ENCODE results near the gene LGALS7B. TPM values are rescaled to one million over a fixed set of nuclear protein-coding genes. Genes with fewer than 3 reads are reported as not detected.

LGALS7B gene
- total and polyA plus RNA-seq, 10 of the 15 experiments (the other 5 are each of a cell fraction or from before 2014, with no cell fraction given), result not detected

DNA sequence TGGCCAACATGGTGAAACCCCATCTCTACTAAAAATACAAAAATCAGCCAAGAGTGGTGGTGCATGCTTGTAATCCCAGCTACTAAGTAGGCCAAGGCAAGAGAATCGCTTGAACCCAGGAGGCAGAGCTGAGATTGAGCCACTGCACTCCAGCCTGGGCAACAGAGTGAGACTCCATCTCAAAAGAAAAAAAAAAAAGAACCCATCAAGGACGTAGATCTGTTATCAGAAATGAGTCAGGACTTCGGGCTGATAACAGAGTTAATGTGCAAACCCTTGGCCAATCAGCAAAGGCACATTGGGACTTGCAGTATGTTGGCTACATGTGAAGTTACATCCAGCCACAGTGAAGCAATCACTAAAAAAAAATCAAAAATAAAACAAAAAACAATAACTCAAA, 4.8 kb upstream of the LGALS7B start (continued):
- TF ChIP-seq, protein P1, sequence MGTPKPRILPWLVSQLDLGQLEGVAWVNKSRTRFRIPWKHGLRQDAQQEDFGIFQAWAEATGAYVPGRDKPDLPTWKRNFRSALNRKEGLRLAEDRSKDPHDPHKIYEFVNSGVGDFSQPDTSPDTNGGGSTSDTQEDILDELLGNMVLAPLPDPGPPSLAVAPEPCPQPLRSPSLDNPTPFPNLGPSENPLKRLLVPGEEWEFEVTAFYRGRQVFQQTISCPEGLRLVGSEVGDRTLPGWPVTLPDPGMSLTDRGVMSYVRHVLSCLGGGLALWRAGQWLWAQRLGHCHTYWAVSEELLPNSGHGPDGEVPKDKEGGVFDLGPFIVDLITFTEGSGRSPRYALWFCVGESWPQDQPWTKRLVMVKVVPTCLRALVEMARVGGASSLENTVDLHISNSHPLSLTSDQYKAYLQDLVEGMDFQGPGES (IDR thresholded peaks at IDR 0.05), result no peak
- TF ChIP-seq BHLHE40 (IDR thresholded peaks at IDR 0.05; ENCODE audit: borderline replicate concordance in 1 of 2, low read depth in 2 of 2, low read length in 1 of 2), result no peak
- TF ChIP-seq STAT3 (IDR thresholded peaks at IDR 0.05; ENCODE audit: low read depth, low read length), result no peak
- TF ChIP-seq EGR1 (IDR thresholded peaks at IDR 0.05; ENCODE audit: borderline replicate concordance in 1 of 2, low read depth in 2 of 2, low read length in 2 of 2), result no peak

DNA sequence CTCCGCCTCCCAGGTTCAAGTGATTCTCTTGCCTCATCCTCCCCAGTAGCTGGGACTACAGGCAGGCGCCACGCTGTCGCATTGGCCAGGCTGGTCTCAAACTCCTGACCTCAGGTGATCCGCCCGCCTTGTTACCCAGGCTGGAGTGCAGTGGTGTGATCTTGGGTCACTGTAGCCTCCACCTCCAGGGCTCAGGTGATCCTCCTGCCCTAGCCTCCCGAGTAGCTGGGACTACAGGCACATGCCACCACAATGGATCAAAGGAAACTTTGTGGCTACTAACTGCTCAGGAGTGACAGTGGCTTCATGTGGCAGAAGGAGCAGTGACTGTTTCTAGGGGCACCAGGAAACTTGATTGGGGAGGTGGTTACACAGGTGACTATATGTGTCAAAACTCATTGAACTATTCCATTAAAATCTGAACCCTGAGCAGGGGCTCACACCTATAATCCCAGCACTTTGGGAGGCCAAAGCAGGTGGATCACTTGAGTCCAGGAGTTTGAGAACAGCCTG, 3.8 kb upstream of the LGALS7B start:
- Histone ChIP-seq H3K27ac (ENCODE audit: control insufficient read depth, insufficient read depth) (no peak overlapping the region), H3K9me3 (replicated peaks; ENCODE audit: control insufficient read depth, insufficient read depth, low read length) (no peaks in the 10 kb centered on the region), H3K27me3 (replicated peaks in 1 of 2; ENCODE audit: control insufficient read depth in 2 of 2, insufficient read depth in 2 of 2, low read length in 1 of 2) (no peaks in the 10 kb centered on the region; a peak in 2 of 4 replicates), H3K4me3 (no peak overlapping the region), H3K79me2 (ENCODE audit: control insufficient read depth, insufficient read depth, low read length) (no peaks in the 10 kb centered on the region), H3K9ac (ENCODE audit: control insufficient read depth, insufficient read depth, low read length) (no peak overlapping the region), H3K4me2 (ENCODE audit: control insufficient read depth, insufficient read depth) (no peak overlapping the region), H3K36me3 (ENCODE audit: control insufficient read depth in 2 of 2, insufficient read depth in 2 of 2, low read length in 1 of 2) (no peaks in the 10 kb centered on the region), H2AFZ (ENCODE audit: control insufficient read depth, low read depth, low read length) (no peak overlapping the region), H3K4me1 (ENCODE audit: control insufficient read depth, insufficient read depth, low read length) (no peaks in the 10 kb centered on the region), H4K20me1 (ENCODE audit: control insufficient read depth, insufficient read depth) (no peaks in the 10 kb centered on the region)
- BruUV-seq (replicated peaks), result no TSS peak
- 72% methylated on average over 7 of the region's 7 CpGs for WGBS (ENCODE audit: insufficient coverage, insufficient replicate concordance, low lambda C conversion rate, missing lambda C conversion rate)
- ChIA-PET POLR2A (no interaction called here), CTCF (no interaction called here), RAD21 (ENCODE audit: unreplicated experiment) (no interaction called here), SMC1A (ENCODE audit: uncharacterized antibody, unreplicated experiment) (no interaction called here)
- no peak for ATAC-seq
- FAIRE-seq, result no peak
- no peak for DNase-seq (ENCODE audit: low read depth, low spot score)
- intact Hi-C loops (cut with micrococcal nuclease; ENCODE audit: unreplicated experiment), result loop anchor here (10.0 kb wide), 1 partner anchor 100 kb away; no protein-coding TSS in a partner anchor
- in situ Hi-C loops (cut with MboI), result no loop called here
- TF ChIP-seq MEF2B (IDR thresholded peaks at IDR 0.05; ENCODE audit: partially characterized antibody, poor library complexity, severe bottlenecking) (no peak), MEF2A (IDR thresholded peaks at IDR 0.05; ENCODE audit: insufficient read depth, low read depth, low read length) (no peak), STAT3 (IDR thresholded peaks at IDR 0.05; ENCODE audit: low read depth, low read length) (no peak), MXI1 (IDR thresholded peaks at IDR 0.05; ENCODE audit: low read depth, low read length) (no peak), CBX5 (IDR thresholded peaks at IDR 0.05; ENCODE audit: low read depth) (no peak), DPF2 (IDR thresholded peaks at IDR 0.05) (no peak), EED (IDR thresholded peaks at IDR 0.05; ENCODE audit: low read depth) (no peak), NBN (IDR thresholded peaks at IDR 0.05) (no peak)
- TF ChIP-seq, protein P2, sequence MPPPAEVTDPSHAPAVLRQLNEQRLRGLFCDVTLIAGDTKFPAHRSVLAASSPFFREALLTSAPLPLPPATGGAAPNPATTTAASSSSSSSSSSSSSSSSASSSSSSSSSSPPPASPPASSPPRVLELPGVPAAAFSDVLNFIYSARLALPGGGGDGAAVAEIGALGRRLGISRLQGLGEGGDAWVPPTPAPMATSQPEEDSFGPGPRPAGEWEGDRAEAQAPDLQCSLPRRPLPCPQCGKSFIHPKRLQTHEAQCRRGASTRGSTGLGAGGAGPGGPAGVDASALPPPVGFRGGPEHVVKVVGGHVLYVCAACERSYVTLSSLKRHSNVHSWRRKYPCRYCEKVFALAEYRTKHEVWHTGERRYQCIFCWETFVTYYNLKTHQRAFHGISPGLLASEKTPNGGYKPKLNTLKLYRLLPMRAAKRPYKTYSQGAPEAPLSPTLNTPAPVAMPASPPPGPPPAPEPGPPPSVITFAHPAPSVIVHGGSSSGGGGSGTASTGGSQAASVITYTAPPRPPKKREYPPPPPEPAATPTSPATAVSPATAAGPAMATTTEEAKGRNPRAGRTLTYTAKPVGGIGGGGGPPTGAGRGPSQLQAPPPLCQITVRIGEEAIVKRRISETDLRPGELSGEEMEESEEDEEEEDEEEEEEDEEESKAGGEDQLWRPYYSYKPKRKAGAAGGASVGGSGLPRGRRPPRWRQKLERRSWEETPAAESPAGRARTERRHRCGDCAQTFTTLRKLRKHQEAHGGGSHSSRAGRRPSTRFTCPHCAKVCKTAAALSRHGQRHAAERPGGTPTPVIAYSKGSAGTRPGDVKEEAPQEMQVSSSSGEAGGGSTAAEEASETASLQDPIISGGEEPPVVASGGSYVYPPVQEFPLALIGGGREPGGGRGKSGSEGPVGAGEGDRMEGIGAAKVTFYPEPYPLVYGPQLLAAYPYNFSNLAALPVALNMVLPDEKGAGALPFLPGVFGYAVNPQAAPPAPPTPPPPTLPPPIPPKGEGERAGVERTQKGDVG (CRISPR knock-in tag; IDR thresholded peaks at IDR 0.05), result no peak
- TF ChIP-seq, protein P3, sequence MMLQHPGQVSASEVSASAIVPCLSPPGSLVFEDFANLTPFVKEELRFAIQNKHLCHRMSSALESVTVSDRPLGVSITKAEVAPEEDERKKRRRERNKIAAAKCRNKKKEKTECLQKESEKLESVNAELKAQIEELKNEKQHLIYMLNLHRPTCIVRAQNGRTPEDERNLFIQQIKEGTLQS (IDR thresholded peaks at IDR 0.05; ENCODE audit: borderline replicate concordance, extremely low read depth, low read depth, low read length), result no peak
- TF ChIP-seq, protein P4, sequence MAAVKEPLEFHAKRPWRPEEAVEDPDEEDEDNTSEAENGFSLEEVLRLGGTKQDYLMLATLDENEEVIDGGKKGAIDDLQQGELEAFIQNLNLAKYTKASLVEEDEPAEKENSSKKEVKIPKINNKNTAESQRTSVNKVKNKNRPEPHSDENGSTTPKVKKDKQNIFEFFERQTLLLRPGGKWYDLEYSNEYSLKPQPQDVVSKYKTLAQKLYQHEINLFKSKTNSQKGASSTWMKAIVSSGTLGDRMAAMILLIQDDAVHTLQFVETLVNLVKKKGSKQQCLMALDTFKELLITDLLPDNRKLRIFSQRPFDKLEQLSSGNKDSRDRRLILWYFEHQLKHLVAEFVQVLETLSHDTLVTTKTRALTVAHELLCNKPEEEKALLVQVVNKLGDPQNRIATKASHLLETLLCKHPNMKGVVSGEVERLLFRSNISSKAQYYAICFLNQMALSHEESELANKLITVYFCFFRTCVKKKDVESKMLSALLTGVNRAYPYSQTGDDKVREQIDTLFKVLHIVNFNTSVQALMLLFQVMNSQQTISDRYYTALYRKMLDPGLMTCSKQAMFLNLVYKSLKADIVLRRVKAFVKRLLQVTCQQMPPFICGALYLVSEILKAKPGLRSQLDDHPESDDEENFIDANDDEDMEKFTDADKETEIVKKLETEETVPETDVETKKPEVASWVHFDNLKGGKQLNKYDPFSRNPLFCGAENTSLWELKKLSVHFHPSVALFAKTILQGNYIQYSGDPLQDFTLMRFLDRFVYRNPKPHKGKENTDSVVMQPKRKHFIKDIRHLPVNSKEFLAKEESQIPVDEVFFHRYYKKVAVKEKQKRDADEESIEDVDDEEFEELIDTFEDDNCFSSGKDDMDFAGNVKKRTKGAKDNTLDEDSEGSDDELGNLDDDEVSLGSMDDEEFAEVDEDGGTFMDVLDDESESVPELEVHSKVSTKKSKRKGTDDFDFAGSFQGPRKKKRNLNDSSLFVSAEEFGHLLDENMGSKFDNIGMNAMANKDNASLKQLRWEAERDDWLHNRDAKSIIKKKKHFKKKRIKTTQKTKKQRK (IDR thresholded peaks at IDR 0.05; ENCODE audit: low read depth, low read length), result no peak

Measured in GM12878 (cell line).